K562 (cell line): ENCODE measurements around the gene WDR1. TPM values are rescaled to one million over a fixed set of nuclear protein-coding genes. Genes with fewer than 3 reads are reported as not detected.

Experiments
- ATAC-seq: fragments of 200-7000 bp; cut with Tn5 transposase; 3 replicates; pipeline ENCODE4 v1.9.1; 2020; ENCODE audit warnings: moderate library complexity
- BruUV-seq: library from RNA; stranded (reverse); fragments of 400-500 nt; replicated peaks from 2 replicates; lab custom pipeline; 2021; lab: Mats Ljungman, UMichigan
- CTCF ChIA-PET: fragments of 300-600 bp; formaldehyde crosslinking; extraction: SDS; loops from one replicate; lab custom pipeline; 2021; ENCODE audit warnings: low intra/inter-chr PET ratio; lab: Yijun Ruan, JAX
- POLR2A ChIA-PET: fragments of 300-600, 350-650 bp; sonication (Branson Sonifier 250); formaldehyde crosslinking; extraction: SDS; loops from one replicate; lab custom pipeline; 2021; ENCODE audit warnings: antibody characterized with exemption, inconsistent platforms; lab: Yijun Ruan, JAX
- DNase-seq, 4 experiments: peaks; one replicate each; pipeline versions ENCODE4 v3.0.0 to v3.0.0-alpha.2; 2011 to 2018; ENCODE audit warnings: low spot score in 3 of 4, mixed read lengths in 3 of 4; ENCODE audit errors: extremely low read depth in 1 of 4
- FAIRE-seq: peaks from 2 replicates; lab custom pipeline; 2011; peaks lifted over from hg19 to GRCh38; lab: Jason Lieb, UNC
- H2AFZ ChIP-seq: 2 replicates; pipeline ENCODE4 v1.6.0; 2011; ENCODE audit warnings: low read depth, low read length, control low read depth, inconsistent platforms
- H3K27ac ChIP-seq: fragments of 200-600 bp; 3 replicates; pipeline ENCODE4 v1.8.0; 2011; ENCODE audit warnings: low read depth, mild to moderate bottlenecking, control low read depth, inconsistent platforms, low read length, moderate library complexity, mixed read lengths; ENCODE audit errors: extremely low read depth
- H3K27me3 ChIP-seq, 2 experiments: fragments of 300-600 bp in 1 of 2; 2 replicates in 1 of 2; 3 replicates in 1 of 2; pipeline versions ENCODE4 v1.6.0 to v1.8.0; 2011; ENCODE audit warnings: inconsistent platforms in 2 of 2, low read length in 2 of 2, mild to moderate bottlenecking in 1 of 2, mixed read lengths in 1 of 2, moderate library complexity in 1 of 2; ENCODE audit not compliant: control insufficient read depth in 2 of 2, insufficient read depth in 2 of 2
- H3K36me3 ChIP-seq: fragments of 300-600 bp; 3 replicates; pipeline ENCODE4 v1.8.0; 2011; ENCODE audit warnings: mild to moderate bottlenecking, low read length, inconsistent platforms; ENCODE audit not compliant: control insufficient read depth, insufficient read depth
- H3K4me1 ChIP-seq, 2 experiments: fragments of 200-600 bp in 1 of 2; replicated peaks in 1 of 2; 2 replicates in 1 of 2; 3 replicates in 1 of 2; pipeline versions ENCODE4 v1.5.1 to v1.8.0; 2011; ENCODE audit warnings: inconsistent platforms in 2 of 2, low read length in 2 of 2, mild to moderate bottlenecking in 1 of 2, mixed read lengths in 1 of 2, moderate library complexity in 1 of 2; ENCODE audit not compliant: control insufficient read depth in 2 of 2, insufficient read depth in 2 of 2
- H3K4me2 ChIP-seq: 2 replicates; pipeline ENCODE4 v1.6.1; 2011; ENCODE audit warnings: low read length, control low read depth, inconsistent platforms, mixed read lengths; ENCODE audit not compliant: insufficient read depth
- H3K4me3 ChIP-seq: fragments of 200-600 bp; sonication (generic), shearing (Covaris generic); 2 replicates; pipeline ENCODE4 v1.5.1; 2016; ENCODE audit warnings: control low read depth, inconsistent platforms
- H3K79me2 ChIP-seq: fragments of 200-600 bp; 3 replicates; pipeline ENCODE4 v1.8.0; 2011; ENCODE audit warnings: low read length, inconsistent platforms; ENCODE audit not compliant: control insufficient read depth, insufficient read depth
- H3K9ac ChIP-seq, 2 experiments: 2 replicates each; pipeline versions ENCODE4 v1.6.0 to v1.6.1; 2011; ENCODE audit warnings: low read depth in 2 of 2, low read length in 2 of 2, control low read depth in 1 of 2, inconsistent platforms in 1 of 2, mild to moderate bottlenecking in 1 of 2, mixed read lengths in 1 of 2; ENCODE audit not compliant: insufficient read depth in 1 of 2
- H3K9me1 ChIP-seq: one replicate; pipeline ENCODE4 v1.6.0; 2011; ENCODE audit warnings: inconsistent platforms, mild to moderate bottlenecking, low read length, moderate library complexity; ENCODE audit not compliant: control insufficient read depth, insufficient read depth
- H3K9me3 ChIP-seq: replicated peaks from 2 replicates; pipeline ENCODE4 v1.5.1; 2011; ENCODE audit warnings: low read depth, low read length, inconsistent platforms; ENCODE audit not compliant: control insufficient read depth, insufficient read depth
- H4K20me1 ChIP-seq: replicated peaks from 2 replicates; pipeline ENCODE4 v1.6.1; 2011; ENCODE audit warnings: low read length, inconsistent platforms, mixed read lengths; ENCODE audit not compliant: control insufficient read depth, insufficient read depth
- POLR2A ChIP-seq: fragments of 450-650 bp; conservative IDR thresholded peaks from 2 replicates; pipeline ENCODE4 v1.6.1; 2016
- SP1 ChIP-seq: sonication (generic); formaldehyde crosslinking; IDR thresholded peaks from 2 replicates; pipeline ENCODE4 v1.8.1; 2022; ENCODE audit warnings: mild to moderate bottlenecking, missing genetic modification reagents
- ZKSCAN1 ChIP-seq: fragments of 150-350 bp; IDR thresholded peaks from 2 replicates; pipeline ENCODE4 v1.6.1; 2016; ENCODE audit warnings: low read depth, low read length
- WGBS: fragments of 100-300 bp; shearing (Covaris generic); methylation state at CpG from one replicate; pipeline ENCODE4 v1.1.6; 2016; ENCODE audit warnings: low coverage, mixed read lengths; ENCODE audit not compliant: insufficient coverage; ENCODE audit errors: missing lambda C conversion rate; 5-methylcytosine and 5-hydroxymethylcytosine counted together
- in situ Hi-C: fragments of 300-500 bp; cut with MboI; formaldehyde crosslinking; loops from 4 replicates; pipeline ENCODE4 v1.15.0; 2018; ENCODE audit warnings: inconsistent platforms, mixed read lengths
- intact Hi-C: fragments of 100-400 bp; cut with micrococcal nuclease; formaldehyde crosslinking; loops from 2 replicates; pipeline ENCODE4 v1.14.2; 2022
- polyA plus RNA-seq, 8 experiments: library from polyadenylated mRNA; depleted of rRNA in 4 of 8; stranded (reverse) in 5 of 8; unstranded in 3 of 8; fragments of >200 nt; fragmentation: Nextera tagmentation in 2 of 8; fragmentation: Illumina TruSeq in 1 of 8; extraction: Ambion mirVana in 2 of 8; extraction: Trizol in 1 of 8; gene quantifications; 2 replicates each; pipeline versions ENCODE4 v1.2.1 to v1.2.3, GENCODE V29; 2011 to 2014; ENCODE audit warnings: inconsistent platforms in 1 of 8, missing spikeins in 1 of 8
- total RNA-seq, 7 experiments: library from RNA; depleted of rRNA in 6 of 7; stranded (reverse); fragments of >200 nt in 6 of 7; fragmentation: Illumina TruSeq in 2 of 7; extraction: Trizol in 2 of 7; gene quantifications; 2 replicates each; pipeline versions ENCODE4 v1.2.1 to v1.2.3, GENCODE V29; 2011 to 2021; ENCODE audit warnings: low replicate concordance in 1 of 7

The WDR1 gene
- total and polyA plus RNA-seq, 9 of the 15 experiments (the other 6 are each of a cell fraction or from before 2014, with no cell fraction given) = 16.1 to 213 (median 125) TPM

- Histone ChIP-seq H3K4me2 (no peak overlapping the region), H3K27ac (no peak overlapping the region; the same call in 2 of the 3 replicates), H3K4me1 (peaks cover 14 to 31% of the 10 kb centered on the region in 2 experiments), H4K20me1 (peaks cover 51% of the 10 kb centered on the region), H3K9me1 (peaks cover 8% of the 10 kb centered on the region), H3K9me3 (no peaks in the 10 kb centered on the region), H2AFZ (no peak overlapping the region), H3K27me3 (no peaks in the 10 kb centered on the region), H3K9ac (peak overlapping the region in 1 of 2 experiments; percentile 29; a peak in 1 of 4 replicates), H3K36me3 (peaks cover 79% of the 10 kb centered on the region), H3K79me2 (peaks cover 94% of the 10 kb centered on the region), H3K4me3 (no peak overlapping the region)
- no TSS peak for BruUV-seq
- ATAC-seq (no peak), FAIRE-seq (no peak), DNase-seq (no peak)
- ChIA-PET CTCF (no interaction called here), POLR2A (interaction anchor here (0.6 to 7.5 kb wide), 5 partner anchors 10 to 365 kb away, joined by 3 to 64 read pairs (median 3); no protein-coding TSS in a partner anchor)
- intact Hi-C loops (no loop called here), in situ Hi-C loops (no loop called here)
- 93% methylated on average over 16 of the region's 16 CpGs for WGBS
- TF ChIP-seq ZKSCAN1 = peak; percentile 86
- TF ChIP-seq SP1 (CRISPR knock-in tag) = no peak
These were observed 3.8 kb downstream of the WDR1 start for GRCh38 chr4:10112658-10113284.

- POLR2A ChIA-PET = interaction anchor here (0.5 to 7.5 kb wide), 7 partner anchors 6 to 291 kb away, joined by 3 to 135 read pairs (median 4); partner anchors contain the start of gene WDR1
- peak; percentile 39; the same call in 1 of the 2 replicates for TF ChIP-seq POLR2A
These were observed 5.4 kb downstream of the WDR1 start for GRCh38 chr4:10111067-10111801.

More at GRCh38 chr4:10111067-10111801, 5.4 kb downstream of the WDR1 start:
- H3K4me3 ChIP-seq = no peak overlapping the region
- no peak for ATAC-seq
- no peaks in the 10 kb centered on the region for H3K27me3 ChIP-seq
- no peak for FAIRE-seq
- peaks cover 23% of the 10 kb centered on the region for H3K9me1 ChIP-seq
- WGBS = 95% methylated on average over 12 of the region's 13 CpGs
- no peaks in the 10 kb centered on the region for H3K9me3 ChIP-seq
- intact Hi-C loops = no loop called here
- peaks cover 26 to 46% of the 10 kb centered on the region in 2 experiments for H3K4me1 ChIP-seq
- DNase-seq = no peak
- CTCF ChIA-PET = no interaction called here
- peaks cover 93% of the 10 kb centered on the region for H3K36me3 ChIP-seq
- peaks cover 99% of the 10 kb centered on the region for H3K79me2 ChIP-seq
- in situ Hi-C loops = no loop called here
- no peak overlapping the region for H3K4me2 ChIP-seq
- BruUV-seq = no TSS peak
- no peak overlapping the region for H2AFZ ChIP-seq
- peaks cover 66% of the 10 kb centered on the region for H4K20me1 ChIP-seq
- H3K27ac ChIP-seq = no peak overlapping the region
- H3K9ac ChIP-seq = peak overlapping the region in 1 of 2 experiments; percentile 65; a peak in 2 of 4 replicates
